GM21390 (cell line): ENCODE data around the gene MAST3.
A peak's percentile ranks its signal among the peaks of the same experiment; 100 is the strongest.

Experiments used
- ATAC-seq: cut with Tn5 transposase; IDR thresholded peaks from one replicate; pipeline ENCODE4 v1.9.1; 2021; ENCODE audit not compliant: unreplicated experiment

The MAST3 gene

GRCh38 chr19:18097217-18097992 lies at the start of gene MAST3:
Gene MAST3 (plus strand): TSS chr19:18097778. CDS start chr19:18097793, 15 bp downstream.
- ATAC-seq, result peak; percentile 54

GRCh38 chr19:18049385-18049784 lies 48.2 kb upstream of the MAST3 start:
- ATAC-seq, result no peak

GRCh38 chr19:18051887-18052286 lies 45.7 kb upstream of the MAST3 start:
- no peak for ATAC-seq

- ATAC-seq, result no peak
Measured at GRCh38 chr19:18053576-18054219, 43.9 kb upstream of the MAST3 start.

GRCh38 chr19:18055967-18056366 lies 41.6 kb upstream of the MAST3 start:
- ATAC-seq, result no peak

GRCh38 chr19:18057557-18057956 lies 40.0 kb upstream of the MAST3 start:
- no peak for ATAC-seq

- ATAC-seq, result no peak
Measured at GRCh38 chr19:18058208-18059009, 39.2 kb upstream of the MAST3 start.

GRCh38 chr19:18059297-18059696 lies 38.3 kb upstream of the MAST3 start:
- no peak for ATAC-seq

- ATAC-seq, result no peak
Measured at GRCh38 chr19:18059902-18060301, 37.7 kb upstream of the MAST3 start.

- no peak for ATAC-seq
Measured at GRCh38 chr19:18060472-18060871, 37.1 kb upstream of the MAST3 start.

GRCh38 chr19:18062028-18062427 lies 35.5 kb upstream of the MAST3 start:
- no peak for ATAC-seq

GRCh38 chr19:18063463-18063862 lies 34.1 kb upstream of the MAST3 start:
- no peak for ATAC-seq

- no peak for ATAC-seq
Measured at GRCh38 chr19:18065173-18065495, 32.4 kb upstream of the MAST3 start.

GRCh38 chr19:18068395-18068794 lies 29.2 kb upstream of the MAST3 start:
- no peak for ATAC-seq

GRCh38 chr19:18069383-18069782 lies 28.2 kb upstream of the MAST3 start:
- ATAC-seq, result no peak

GRCh38 chr19:18070181-18070580 lies 27.4 kb upstream of the MAST3 start:
- no peak for ATAC-seq

GRCh38 chr19:18072335-18072734 lies 25.2 kb upstream of the MAST3 start:
- ATAC-seq, result no peak

- ATAC-seq, result no peak
Measured at GRCh38 chr19:18073197-18073596, 24.4 kb upstream of the MAST3 start.

- no peak for ATAC-seq
Measured at GRCh38 chr19:18074192-18074591, 23.4 kb upstream of the MAST3 start.

GRCh38 chr19:18083929-18084684 lies 13.5 kb upstream of the MAST3 start:
- ATAC-seq, result no peak
